ENCODE measurements around the gene REXO5.
A peak's percentile ranks its signal among the peaks of the same experiment; 100 is the strongest.
"Not testable (repeated sequence)": the region's sequence is repeated elsewhere in the genome, so short reads cannot be mapped to it uniquely, and the experiment has no call there.

REXO5 gene, protein sequence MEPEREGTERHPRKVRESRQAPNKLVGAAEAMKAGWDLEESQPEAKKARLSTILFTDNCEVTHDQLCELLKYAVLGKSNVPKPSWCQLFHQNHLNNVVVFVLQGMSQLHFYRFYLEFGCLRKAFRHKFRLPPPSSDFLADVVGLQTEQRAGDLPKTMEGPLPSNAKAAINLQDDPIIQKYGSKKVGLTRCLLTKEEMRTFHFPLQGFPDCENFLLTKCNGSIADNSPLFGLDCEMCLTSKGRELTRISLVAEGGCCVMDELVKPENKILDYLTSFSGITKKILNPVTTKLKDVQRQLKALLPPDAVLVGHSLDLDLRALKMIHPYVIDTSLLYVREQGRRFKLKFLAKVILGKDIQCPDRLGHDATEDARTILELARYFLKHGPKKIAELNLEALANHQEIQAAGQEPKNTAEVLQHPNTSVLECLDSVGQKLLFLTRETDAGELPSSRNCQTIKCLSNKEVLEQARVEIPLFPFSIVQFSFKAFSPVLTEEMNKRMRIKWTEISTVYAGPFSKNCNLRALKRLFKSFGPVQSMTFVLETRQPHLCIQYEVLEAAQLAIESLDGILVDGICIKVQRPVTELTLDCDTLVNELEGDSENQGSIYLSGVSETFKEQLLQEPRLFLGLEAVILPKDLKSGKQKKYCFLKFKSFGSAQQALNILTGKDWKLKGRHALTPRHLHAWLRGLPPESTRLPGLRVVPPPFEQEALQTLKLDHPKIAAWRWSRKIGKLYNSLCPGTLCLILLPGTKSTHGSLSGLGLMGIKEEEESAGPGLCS

DNA sequence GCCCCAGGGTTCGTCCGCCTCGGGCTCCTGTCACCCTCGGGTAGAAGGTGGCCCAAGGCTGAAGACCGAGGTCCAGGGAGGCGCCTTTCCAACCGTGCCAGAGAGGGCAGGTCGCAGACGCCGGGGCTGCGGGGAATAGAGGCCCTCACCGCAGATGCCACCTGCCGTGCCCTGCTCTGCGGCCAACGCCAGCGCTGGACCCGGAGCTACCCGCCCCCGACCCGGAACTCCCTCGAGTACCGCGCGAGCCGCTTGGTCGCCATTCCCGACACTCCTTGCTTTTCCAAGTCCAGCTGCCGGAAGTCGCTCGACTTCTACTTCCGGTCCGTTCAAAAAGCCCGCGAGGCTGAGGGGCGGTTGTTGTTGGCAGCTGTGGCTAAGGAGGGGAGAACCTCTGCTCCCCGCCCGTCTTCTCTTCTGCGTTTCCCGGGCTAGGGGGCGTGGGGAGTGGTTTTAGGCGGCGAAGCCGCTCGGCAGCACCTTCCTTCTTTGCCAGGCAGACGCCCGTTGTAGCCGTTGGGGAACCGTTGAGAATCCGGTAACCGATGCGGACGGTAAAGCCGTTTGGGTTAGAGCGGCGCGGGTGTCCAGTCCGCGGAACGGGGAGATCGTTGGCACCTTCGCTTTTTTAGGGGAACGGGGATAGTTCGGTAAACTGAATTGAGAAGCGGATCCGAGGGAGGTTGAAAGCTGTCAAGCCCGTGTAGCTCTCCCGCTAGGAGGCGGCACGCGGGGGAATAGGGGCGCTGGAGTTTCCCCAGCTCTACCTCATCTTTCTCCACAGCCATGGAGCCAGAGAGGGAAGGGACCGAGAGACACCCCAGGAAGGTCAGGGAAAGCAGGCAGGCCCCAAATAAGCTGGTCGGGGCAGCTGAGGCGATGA lies at the start of gene REXO5, which contains the start of gene ERI2:
Gene REXO5, plus strand, starts transcription at position 360 of the 883 bp plus-strand sequence. Its CDS starts 427 bp downstream, at position 787.
Gene ERI2, minus strand, starts transcription at position 305 of the 883 bp plus-strand sequence. Its CDS starts 42 bp downstream, at position 263.
- ATAC-seq = peak; percentile 94
- Mint-ChIP-seq H3K4me1 (peaks cover 34% of the 10 kb centered on the region), H3K4me3 (peak within 1 kb of the TSS; percentile 95 to 97), H3K9me3 (no peaks in the 10 kb centered on the region), H3K27me3 (no peaks in the 10 kb centered on the region), H3K27ac (peak within 1 kb of the TSS; percentile 98 to 99)
- peak; percentile 69 to 78 for DNase-seq

DNA sequence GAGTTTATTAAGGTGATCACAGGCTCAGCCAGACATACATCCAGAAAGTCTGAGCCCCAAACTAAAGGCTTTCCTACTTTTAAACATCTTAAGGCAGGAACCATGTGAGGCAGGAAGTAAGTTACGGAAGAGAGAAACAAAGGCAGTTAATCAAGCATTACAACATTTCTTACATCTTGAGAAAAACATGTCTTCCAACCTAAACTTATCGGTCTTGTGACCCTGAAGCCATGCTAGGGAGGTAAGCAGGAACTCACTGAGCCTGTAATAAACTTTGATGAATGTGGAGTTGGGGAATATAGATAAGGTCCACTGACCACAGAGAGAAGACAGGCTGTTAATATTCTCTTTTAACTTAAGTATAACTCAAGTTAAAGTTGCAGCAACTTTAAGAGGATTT lies 46.0 kb upstream of the REXO5 start:
- no peak for DNase-seq
- no peak for ATAC-seq
- Mint-ChIP-seq H3K4me1 (peaks cover 22% of the 10 kb centered on the region), H3K9me3 (peaks cover 0 to 16% of the 10 kb centered on the region in 2 donors), H3K27me3 (no peaks in the 10 kb centered on the region), H3K4me3 (no peak overlapping the region), H3K27ac (no peak overlapping the region)

DNA sequence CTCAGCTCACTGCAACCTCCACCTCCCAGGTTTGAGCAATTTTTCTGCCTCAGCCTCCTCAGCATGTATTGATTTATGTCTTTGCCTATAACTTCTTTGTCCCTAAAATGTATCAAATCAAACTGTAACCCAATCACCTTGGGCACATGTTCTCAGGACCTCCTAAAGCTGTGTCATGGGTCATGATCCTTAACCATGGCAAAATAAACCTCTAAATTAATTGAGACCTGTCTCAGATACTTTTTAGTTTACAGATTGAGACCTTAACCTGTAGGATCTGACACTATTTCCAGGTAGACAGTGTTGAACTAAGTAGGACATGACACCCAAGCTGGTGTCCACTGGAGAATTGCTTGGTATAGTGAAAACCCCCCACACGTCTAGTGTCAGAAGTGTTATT lies 45.2 kb upstream of the REXO5 start:
- Mint-ChIP-seq H3K4me3 (no peak overlapping the region), H3K4me1 (peaks cover 29% of the 10 kb centered on the region), H3K27ac (no peak overlapping the region), H3K27me3 (no peaks in the 10 kb centered on the region), H3K9me3 (peaks cover 0 to 16% of the 10 kb centered on the region in 2 donors)
- ATAC-seq (no peak), DNase-seq (no peak)

DNA sequence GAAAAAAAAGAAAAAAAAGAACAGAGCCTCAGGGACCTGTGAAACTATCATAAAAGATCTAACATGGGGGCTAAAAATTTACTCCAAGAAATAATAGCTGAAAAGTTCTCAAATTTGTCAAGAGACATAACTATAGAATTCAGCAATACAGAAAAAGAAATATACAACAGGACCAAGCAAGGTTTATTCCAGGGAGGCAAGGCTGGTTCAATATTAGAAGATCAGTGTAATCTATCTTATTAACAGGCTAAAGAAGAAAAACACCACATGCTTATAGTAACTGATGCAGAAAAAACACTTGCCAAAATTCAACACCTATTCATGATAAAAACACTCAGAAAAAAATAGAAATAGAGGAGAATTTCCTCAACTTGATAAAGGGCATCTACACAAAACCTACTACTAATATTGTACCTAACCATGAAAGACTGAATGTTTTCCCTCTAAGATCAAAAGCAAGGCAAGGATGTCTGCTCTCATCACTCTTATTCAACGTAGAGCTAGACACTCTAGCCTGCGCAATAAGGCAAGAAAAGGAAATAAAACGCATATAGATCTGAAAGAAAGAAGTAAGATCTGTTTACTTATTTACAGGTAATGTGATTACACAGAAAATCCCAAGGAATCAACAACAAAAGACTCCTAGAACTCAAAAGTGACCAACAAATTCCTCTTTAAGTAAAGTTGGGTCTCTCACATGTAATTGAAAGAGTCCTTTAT lies 43.8 kb upstream of the REXO5 start:
- H3K27ac Mint-ChIP-seq = peak overlapping the region in 1 of 2 donors; percentile 95
- H3K4me3 Mint-ChIP-seq = peak overlapping the region; percentile 80 to 90
- H3K4me1 Mint-ChIP-seq = peaks cover 29% of the 10 kb centered on the region
- ATAC-seq = no peak
- peaks cover 0 to 16% of the 10 kb centered on the region in 2 donors for H3K9me3 Mint-ChIP-seq
- no peaks in the 10 kb centered on the region for H3K27me3 Mint-ChIP-seq
- DNase-seq = no peak

DNA sequence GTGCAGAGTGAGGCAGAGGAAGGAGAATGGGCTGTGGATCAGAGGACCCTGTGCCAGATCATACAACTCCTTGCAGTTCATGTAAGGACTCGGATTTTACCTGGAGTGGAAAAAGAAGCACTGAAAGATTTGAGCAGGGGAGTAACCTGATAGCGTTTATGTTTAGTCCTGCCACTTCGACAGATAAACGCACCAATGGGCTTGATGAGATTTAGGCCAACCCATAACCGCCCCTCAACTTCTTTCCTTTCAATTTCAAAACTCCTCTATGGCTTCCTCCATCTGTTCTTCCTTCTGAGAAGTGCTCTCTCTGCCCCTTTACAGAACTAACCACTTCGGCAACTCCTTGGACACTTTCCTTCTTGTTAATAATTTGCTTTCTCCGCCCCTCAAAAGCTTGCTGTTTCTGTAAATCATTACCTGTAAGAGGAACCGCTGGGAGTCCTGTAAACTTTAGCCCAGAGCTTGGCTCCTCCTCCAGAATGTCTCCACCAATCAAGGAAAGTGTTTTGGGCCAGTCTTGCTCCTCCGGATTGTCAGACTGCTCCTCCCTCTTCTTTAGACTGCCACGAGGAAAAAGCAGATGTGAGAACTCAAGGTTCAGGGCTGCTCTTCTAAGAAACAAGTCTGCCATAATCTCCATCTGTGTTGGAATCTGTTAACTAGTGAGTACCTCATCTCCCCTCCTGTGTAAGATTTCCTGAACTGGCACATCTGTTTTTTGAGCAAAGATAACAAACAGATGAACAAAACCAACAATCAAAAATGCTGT lies 42.7 kb upstream of the REXO5 start, which contains the start of gene ACSM3:
Gene ACSM3, plus strand, starts transcription at position 554 of the 772 bp plus-strand sequence. CDS start 6,021 bp downstream, outside the sequence.
- Mint-ChIP-seq H3K27ac (peak within 1 kb of the TSS; percentile 62 to 95), H3K9me3 (peaks cover 0 to 16% of the 10 kb centered on the region in 2 donors), H3K4me1 (peaks cover 29% of the 10 kb centered on the region), H3K4me3 (peak within 1 kb of the TSS; percentile 80 to 90), H3K27me3 (no peaks in the 10 kb centered on the region)
- ATAC-seq (peak; percentile 99), DNase-seq (peak; percentile 60 to 72)

DNA sequence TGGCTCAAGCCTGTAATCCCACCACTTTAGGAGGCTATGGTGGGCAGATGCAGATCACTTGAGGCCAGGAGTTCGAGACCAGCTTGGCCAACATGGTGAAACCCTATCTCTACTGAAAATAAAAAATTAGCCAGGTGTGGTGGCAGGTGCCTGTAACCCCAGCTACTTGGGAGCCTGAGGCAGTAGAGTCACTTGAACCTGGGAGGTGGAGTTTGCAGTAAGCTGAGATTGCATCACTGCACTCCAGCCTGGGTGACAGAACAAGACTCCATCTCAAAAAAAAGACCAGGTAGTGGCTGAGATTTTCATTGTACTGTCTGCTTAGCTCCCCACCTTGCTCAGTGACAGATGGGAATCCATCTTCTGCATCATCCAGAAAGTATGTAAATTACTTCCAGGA lies 41.9 kb upstream of the REXO5 start:
- not testable (repeated sequence) for H3K27ac Mint-ChIP-seq, H3K27me3 Mint-ChIP-seq, ATAC-seq, DNase-seq
- peak overlapping the region; percentile 80 to 90 for H3K4me3 Mint-ChIP-seq
- peaks cover 0 to 16% of the 10 kb centered on the region in 2 donors for H3K9me3 Mint-ChIP-seq
- peaks cover 29% of the 10 kb centered on the region for H3K4me1 Mint-ChIP-seq

DNA sequence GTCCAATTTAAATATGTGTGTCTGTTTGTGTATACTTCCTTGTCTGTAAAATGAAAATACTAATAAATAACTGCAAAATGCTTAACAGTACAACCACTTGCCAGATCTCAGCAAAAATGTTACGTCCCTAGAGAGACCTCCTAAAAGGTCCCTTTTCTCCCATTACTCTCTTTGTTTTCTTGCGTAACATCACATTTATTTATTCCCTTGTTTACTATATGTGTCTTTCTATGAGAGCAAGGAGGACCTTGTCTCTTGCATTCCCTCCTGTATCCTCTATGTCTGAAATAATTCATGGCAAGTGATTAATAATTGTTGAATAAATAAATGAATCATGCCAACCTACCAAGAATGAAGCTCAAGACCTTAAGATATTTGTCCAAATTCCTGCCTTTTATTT lies 40.6 kb upstream of the REXO5 start:
- Mint-ChIP-seq H3K4me1 (peaks cover 29% of the 10 kb centered on the region), H3K9me3 (peaks cover 0 to 16% of the 10 kb centered on the region in 2 donors), H3K27me3 (no peaks in the 10 kb centered on the region), H3K27ac (no peak overlapping the region), H3K4me3 (no peak overlapping the region)
- no peak for DNase-seq
- no peak for ATAC-seq

DNA sequence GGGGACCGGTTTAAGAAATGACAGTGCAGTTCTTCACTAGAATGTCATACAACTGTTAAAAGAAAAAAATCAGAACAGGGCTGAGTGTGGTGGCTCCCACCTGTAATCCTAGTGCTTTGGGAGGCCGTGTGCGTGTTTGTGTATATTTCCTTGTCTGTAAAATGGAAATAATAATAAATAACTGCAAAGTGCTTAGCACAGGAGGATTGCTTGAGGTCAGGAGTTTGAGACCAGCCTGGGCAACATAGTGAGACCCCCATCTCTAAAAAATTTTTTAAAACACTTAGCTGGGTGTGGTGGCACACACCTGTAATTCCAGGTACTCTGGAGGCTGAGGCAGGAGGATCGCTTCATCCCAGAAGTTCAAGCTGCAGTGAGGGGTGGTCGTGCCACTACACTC lies 40.0 kb upstream of the REXO5 start:
- no peak overlapping the region for H3K4me3 Mint-ChIP-seq
- no peaks in the 10 kb centered on the region for H3K27me3 Mint-ChIP-seq
- H3K4me1 Mint-ChIP-seq = peaks cover 29% of the 10 kb centered on the region
- ATAC-seq = no peak
- peaks cover 0 to 14% of the 10 kb centered on the region in 2 donors for H3K9me3 Mint-ChIP-seq
- DNase-seq = no peak
- H3K27ac Mint-ChIP-seq = peak overlapping the region in 1 of 2 donors; percentile 15

DNA sequence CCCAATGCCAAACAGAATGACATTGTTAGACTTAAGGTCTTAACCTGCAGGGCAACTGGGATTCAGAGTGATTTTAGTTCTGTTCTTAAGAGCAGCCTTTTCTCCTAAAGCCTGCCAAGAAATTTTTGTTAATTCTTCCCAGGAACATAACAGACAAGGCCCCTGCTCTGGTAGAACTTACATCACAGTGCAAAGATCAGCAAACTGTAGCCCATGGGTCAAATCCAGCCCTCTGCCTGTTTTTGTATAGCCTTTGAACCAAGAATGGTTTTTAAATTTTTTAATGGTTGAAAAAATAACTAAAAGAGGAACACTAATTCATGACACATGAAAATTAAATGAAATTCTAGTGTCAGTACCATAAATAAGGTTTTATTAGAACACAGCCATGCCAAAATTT lies 38.8 kb upstream of the REXO5 start:
- DNase-seq (no peak), ATAC-seq (no peak)
- H3K4me3 Mint-ChIP-seq = no peak overlapping the region
- peaks cover 24% of the 10 kb centered on the region for H3K4me1 Mint-ChIP-seq
- H3K27me3 Mint-ChIP-seq = no peaks in the 10 kb centered on the region
- peaks cover 0 to 2% of the 10 kb centered on the region in 2 donors for H3K9me3 Mint-ChIP-seq
- no peak overlapping the region for H3K27ac Mint-ChIP-seq

DNA sequence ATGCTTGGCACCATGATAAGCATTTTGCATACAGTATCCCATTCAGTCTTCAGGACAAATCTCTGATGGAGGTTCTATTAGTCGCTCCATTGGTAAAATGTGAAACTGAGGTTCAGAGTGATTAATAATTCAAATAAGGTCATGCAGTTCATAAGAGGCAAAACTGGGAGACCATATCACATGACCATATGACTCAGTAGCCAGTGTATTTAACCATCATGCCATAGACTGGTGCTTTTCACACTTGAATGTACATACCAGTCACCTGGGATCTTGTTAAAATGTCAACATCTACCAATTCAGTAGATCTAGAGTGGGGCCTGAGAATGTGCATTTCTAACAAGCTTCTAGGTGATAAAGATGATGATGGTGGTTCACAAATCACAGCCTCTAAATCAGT lies 38.2 kb upstream of the REXO5 start:
- Mint-ChIP-seq H3K27me3 (no peaks in the 10 kb centered on the region), H3K4me3 (no peak overlapping the region), H3K4me1 (peaks cover 18% of the 10 kb centered on the region), H3K27ac (no peak overlapping the region), H3K9me3 (no peaks in the 10 kb centered on the region)
- no peak for DNase-seq
- no peak for ATAC-seq

DNA sequence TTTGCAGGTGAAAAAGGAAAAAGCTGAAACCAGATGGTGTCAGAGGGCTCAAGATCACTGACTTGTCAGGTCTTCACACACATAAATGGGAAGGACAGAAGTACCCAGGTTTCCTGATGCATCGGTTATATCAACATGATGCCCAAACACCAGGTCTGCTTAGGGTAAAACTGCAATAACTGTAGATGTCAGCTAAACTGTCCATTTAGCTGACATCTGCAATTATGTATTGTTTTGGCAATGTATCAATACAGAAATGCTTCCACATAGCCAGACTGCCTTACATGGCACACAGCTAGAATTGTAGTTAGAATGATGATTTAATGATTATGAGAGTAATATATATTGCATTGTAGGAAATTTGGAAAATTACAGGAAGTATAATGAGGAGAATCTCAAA lies 37.5 kb upstream of the REXO5 start:
- H3K9me3 Mint-ChIP-seq = no peaks in the 10 kb centered on the region
- H3K27me3 Mint-ChIP-seq = no peaks in the 10 kb centered on the region
- ATAC-seq = no peak
- no peak overlapping the region for H3K27ac Mint-ChIP-seq
- peaks cover 16% of the 10 kb centered on the region for H3K4me1 Mint-ChIP-seq
- no peak overlapping the region for H3K4me3 Mint-ChIP-seq
- DNase-seq = no peak

DNA sequence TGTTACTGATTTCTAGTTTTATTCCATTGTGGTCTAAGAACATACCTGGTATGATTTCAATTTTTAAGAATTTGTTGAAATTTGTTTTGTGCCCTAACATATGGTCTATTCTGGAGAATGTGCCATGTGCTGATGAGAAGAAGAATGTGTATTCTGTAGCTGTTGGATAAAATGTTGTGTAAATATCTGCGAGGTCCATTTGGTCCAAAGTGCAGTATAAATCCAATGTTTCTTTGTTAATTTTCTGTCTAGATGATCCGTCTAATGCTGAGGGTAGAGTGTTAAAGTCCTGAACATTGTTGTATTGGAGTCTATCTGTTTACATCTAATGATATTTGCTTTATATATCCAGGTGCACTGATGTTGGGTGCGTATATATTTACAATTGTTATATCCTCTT lies 32.6 kb upstream of the REXO5 start:
- Mint-ChIP-seq H3K27me3 (no peaks in the 10 kb centered on the region), H3K9me3 (no peaks in the 10 kb centered on the region), H3K4me3 (no peak overlapping the region), H3K27ac (no peak overlapping the region), H3K4me1 (no peaks in the 10 kb centered on the region)
- DNase-seq (no peak), ATAC-seq (no peak)

DNA sequence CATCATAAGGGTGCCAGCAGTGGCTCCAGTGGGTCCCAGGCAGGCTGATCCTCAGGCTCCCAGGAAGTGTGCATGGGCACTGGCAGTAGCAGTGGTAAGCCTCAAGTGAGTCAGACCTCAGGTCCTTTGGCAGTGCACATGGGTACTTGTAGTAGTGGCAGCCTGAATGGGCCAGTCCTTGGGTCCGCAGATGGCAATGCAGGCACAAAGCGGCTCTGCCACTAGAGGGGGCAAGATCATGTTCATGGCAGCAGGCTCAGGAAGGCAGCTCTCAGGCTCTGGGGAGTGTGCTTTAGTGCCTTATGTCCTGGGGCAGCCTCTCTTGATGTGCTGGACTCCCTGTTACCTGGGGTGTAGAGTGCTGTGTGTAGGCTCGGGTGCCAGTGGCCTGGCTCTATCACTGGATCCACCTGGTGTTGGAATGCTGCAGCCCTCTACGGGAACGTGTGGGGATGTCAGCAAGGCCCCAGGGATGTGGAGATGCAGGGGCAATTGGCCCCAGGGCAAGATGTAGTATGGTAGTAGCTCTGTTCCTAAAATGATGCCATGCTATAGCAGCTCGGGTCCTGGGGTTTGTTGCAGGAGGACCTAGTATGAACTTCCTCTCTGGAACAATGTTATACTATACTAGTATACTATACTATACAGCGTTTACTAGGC lies 31.5 kb upstream of the REXO5 start:
- Mint-ChIP-seq H3K27me3 (no peaks in the 10 kb centered on the region), H3K4me3 (no peak overlapping the region), H3K4me1 (no peaks in the 10 kb centered on the region), H3K27ac (no peak overlapping the region), H3K9me3 (no peaks in the 10 kb centered on the region)
- DNase-seq (peak; percentile 45 to 63), ATAC-seq (peak; percentile 90)

All from stimulated activated naive CD8-positive, alpha-beta T cell treated with anti-CD3 and anti-CD28 coated beads, Interleukin-15, amount 100 ng/mL, for 72 hours (primary cell).